ENCODE measurements around the gene PRR19. TPM values are rescaled to one million over a fixed set of nuclear protein-coding genes. Genes with fewer than 3 reads are reported as not detected.

The PRR19 gene
- total RNA-seq (1 to 10 TPM in 1 of 2 donors, under 1 TPM in 1; 0.23 to 1.0 TPM), polyA plus RNA-seq (under 1 TPM; 0.63 to 0.92 TPM)
- long read RNA-seq, donor 1, partial matches to known transcripts: 0 of 1 reads
- long read RNA-seq, donor 1, other reads (novel, unspliced or antisense): 0 of 1 reads
- long read RNA-seq, donor 2, partial matches to known transcripts: 38 of 46 reads
- long read RNA-seq, donor 2, other reads (novel, unspliced or antisense): 8 of 46 reads
- long read RNA-seq, donor 3, partial matches to known transcripts: 0 of 1 reads
- long read RNA-seq, donor 3, other reads (novel, unspliced or antisense): 0 of 1 reads
- long read RNA-seq, donor 4: 0 reads
- long read RNA-seq, donor 5: 0 reads

- peak within 1 kb of the TSS; percentile 17 to 39 for H3K9ac ChIP-seq (ENCODE audit: insufficient read depth in 1 of 2, low read length in 2 of 2)
- H3K4me1 ChIP-seq (ENCODE audit: control insufficient read depth in 5 of 5, insufficient read depth in 5 of 5, low read length in 5 of 5): peaks cover 0 to 17% (median 4%) of the 10 kb centered on the region in 5 donors
- H3K4me3 ChIP-seq: peak within 1 kb of the TSS; percentile 44
- H3K9me3 ChIP-seq (ENCODE audit: control insufficient read depth in 4 of 4, insufficient read depth in 3 of 4, low read length in 3 of 4): no peaks in the 10 kb centered on the region
- DNase-seq (peak in 1 of 3 donors; percentile 38), ATAC-seq (ENCODE audit: insufficient read depth, low FRiP score) (no peak)
- TF ChIP-seq CTCF (IDR thresholded peaks at IDR 0.05; ENCODE audit: control extremely low read depth, extremely low read depth): no peak
- 6 to 7% methylated on average over 19 to 21 of the region's 21 CpGs for WGBS, 2 donors
- peaks cover 0 to 5% (median 3%) of the 10 kb centered on the region in 4 donors for H3K36me3 ChIP-seq (ENCODE audit: control insufficient read depth in 4 of 4, insufficient read depth in 4 of 4, low read length in 4 of 4)
- H3K27ac ChIP-seq (ENCODE audit: low read depth in 1 of 2, low read length in 1 of 2): peak within 1 kb of the TSS in 1 of 2 donors; percentile 26
- no peaks in the 10 kb centered on the region for H3K27me3 ChIP-seq (ENCODE audit: control insufficient read depth in 3 of 3, insufficient read depth in 3 of 3, low read length in 2 of 3)
Observed at GRCh38 chr19:42301646-42302203, at the start of gene PRR19. Gene PRR19 (plus strand): TSS chr19:42302132. CDS start chr19:42309585, 7,453 bp downstream.

GRCh38 chr19:42252365-42253244 lies 49.3 kb upstream of the PRR19 start:
- TF ChIP-seq CTCF (IDR thresholded peaks at IDR 0.05; ENCODE audit: control extremely low read depth, extremely low read depth): no peak
- Histone ChIP-seq H3K27ac (ENCODE audit: low read depth in 1 of 2, low read length in 1 of 2) (peak overlapping the region; percentile 83 to 89), H3K27me3 (ENCODE audit: control insufficient read depth in 3 of 3, insufficient read depth in 3 of 3, low read length in 2 of 3) (no peaks in the 10 kb centered on the region), H3K9me3 (ENCODE audit: control insufficient read depth in 4 of 4, insufficient read depth in 3 of 4, low read length in 3 of 4) (no peaks in the 10 kb centered on the region), H3K4me3 (peak overlapping the region; percentile 66), H3K36me3 (ENCODE audit: control insufficient read depth in 4 of 4, insufficient read depth in 4 of 4, low read length in 4 of 4) (peaks cover 5 to 19% (median 11%) of the 10 kb centered on the region in 4 donors), H3K4me1 (ENCODE audit: control insufficient read depth in 5 of 5, insufficient read depth in 5 of 5, low read length in 5 of 5) (peaks cover 12 to 38% (median 19%) of the 10 kb centered on the region in 5 donors), H3K9ac (ENCODE audit: insufficient read depth in 1 of 2, low read length in 2 of 2) (peak overlapping the region; percentile 67 to 82)
- DNase-seq (peak; percentile 76 to 85 (median 79)), ATAC-seq (ENCODE audit: insufficient read depth, low FRiP score) (no peak)
- WGBS, 2 donors: 6 to 7% methylated on average over 25 to 27 of the region's 27 CpGs

GRCh38 chr19:42253245-42254088 lies 48.5 kb upstream of the PRR19 start:
- H3K27ac ChIP-seq (ENCODE audit: low read depth in 1 of 2, low read length in 1 of 2): peak overlapping the region; percentile 98 to 99
- H3K4me3 ChIP-seq: peak overlapping the region; percentile 73
- DNase-seq: peak; percentile 79 to 87 (median 80)
- H3K27me3 ChIP-seq (ENCODE audit: control insufficient read depth in 3 of 3, insufficient read depth in 3 of 3, low read length in 2 of 3): no peaks in the 10 kb centered on the region
- H3K9me3 ChIP-seq (ENCODE audit: control insufficient read depth in 4 of 4, insufficient read depth in 3 of 4, low read length in 3 of 4): no peaks in the 10 kb centered on the region
- 1% methylated on average over 42 to 69 of the region's 71 CpGs for WGBS, 2 donors
- no peak for TF ChIP-seq CTCF (IDR thresholded peaks at IDR 0.05; ENCODE audit: control extremely low read depth, extremely low read depth)
- peaks cover 5 to 17% (median 11%) of the 10 kb centered on the region in 4 donors for H3K36me3 ChIP-seq (ENCODE audit: control insufficient read depth in 4 of 4, insufficient read depth in 4 of 4, low read length in 4 of 4)
- peak overlapping the region; percentile 67 to 82 for H3K9ac ChIP-seq (ENCODE audit: insufficient read depth in 1 of 2, low read length in 2 of 2)
- H3K4me1 ChIP-seq (ENCODE audit: control insufficient read depth in 5 of 5, insufficient read depth in 5 of 5, low read length in 5 of 5): peaks cover 12 to 38% (median 19%) of the 10 kb centered on the region in 5 donors
- ATAC-seq (ENCODE audit: insufficient read depth, low FRiP score): peak; percentile 10
